K562 (cell line): ENCODE data around the gene VMP1. TPM values are rescaled to one million over a fixed set of nuclear protein-coding genes. Genes with fewer than 3 reads are reported as not detected.

Experiments used
- EP400 ChIP-seq: fragments of 450-650 bp; IDR thresholded peaks from 2 replicates; pipeline ENCODE4 v1.6.1; 2017; ENCODE audit warnings: antibody characterized with exemption, mild to moderate bottlenecking, moderate library complexity
- MXI1 ChIP-seq: IDR thresholded peaks from 2 replicates; pipeline ENCODE4 v1.6.1; 2011; ENCODE audit warnings: low read depth, mild to moderate bottlenecking, improper control_type of control experiment, low read length
- PHTF2 ChIP-seq: fragments of 250-450 bp; sonication (Bioruptor Pico); IDR thresholded peaks from 2 replicates; pipeline ENCODE4 v1.5.0; 2021; ENCODE audit warnings: mild to moderate bottlenecking
- POLR3G ChIP-seq: IDR thresholded peaks from 2 replicates; pipeline ENCODE4 v1.6.1; 2011; ENCODE audit not compliant: insufficient read length, insufficient replicate concordance; ENCODE audit errors: extremely low read depth
- RCOR1 ChIP-seq, 2 experiments: IDR thresholded peaks; 2 replicates each; pipeline ENCODE4 v1.6.1; 2012; ENCODE audit warnings: low read depth in 2 of 2, low read length in 2 of 2, borderline replicate concordance in 1 of 2, improper control_type of control experiment in 1 of 2
- SAFB ChIP-seq: fragments of 200-400 bp; formaldehyde crosslinking; IDR thresholded peaks from 2 replicates; pipeline ENCODE4 v1.6.1; 2017; ENCODE audit warnings: low read depth, low read length, borderline replicate concordance
- SMAD1 ChIP-seq: fragments of 150-350 bp; IDR thresholded peaks from 2 replicates; pipeline ENCODE4 v1.6.1; 2014; ENCODE audit warnings: low read length, low read depth; ENCODE audit not compliant: partially characterized antibody
- SMARCB1 ChIP-seq: IDR thresholded peaks from 2 replicates; pipeline ENCODE4 v1.6.1; 2011; ENCODE audit warnings: improper control_type of control experiment, low read depth; ENCODE audit not compliant: insufficient read length
- STAG1 ChIP-seq: sonication (generic); formaldehyde crosslinking; IDR thresholded peaks from 2 replicates; pipeline ENCODE4 v1.5.0; 2020; ENCODE audit warnings: missing genetic modification reagents, borderline replicate concordance
- ZBTB40 ChIP-seq, 2 experiments: fragments of 450-650 bp in 1 of 2; sonication (generic) in 1 of 2; formaldehyde crosslinking in 1 of 2; IDR thresholded peaks; 2 replicates each; pipeline versions ENCODE4 v1.7.1 to v1.9.0; 2016 to 2022; ENCODE audit warnings: inconsistent platforms in 1 of 2, mild to moderate bottlenecking in 1 of 2, missing genetic modification reagents in 1 of 2
- ZC3H4 ChIP-seq: sonication (generic); formaldehyde crosslinking; IDR thresholded peaks from 2 replicates; pipeline ENCODE4 v1.9.0; 2021; ENCODE audit warnings: missing genetic modification reagents, borderline replicate concordance
- ZNF3 ChIP-seq: fragments of 250-450 bp; sonication (Bioruptor Pico); IDR thresholded peaks from 2 replicates; pipeline ENCODE4 v1.5.0; 2021; ENCODE audit warnings: mild to moderate bottlenecking, moderate library complexity
- ZNF354B ChIP-seq: fragments of 250-450 bp; sonication (Bioruptor Pico); IDR thresholded peaks from 2 replicates; pipeline ENCODE4 v1.4.0; 2020
- ZNF511 ChIP-seq: sonication (generic); formaldehyde crosslinking; IDR thresholded peaks from 2 replicates; pipeline ENCODE4 v1.8.0; 2022; ENCODE audit warnings: mild to moderate bottlenecking, missing genetic modification reagents
- polyA plus RNA-seq, 8 experiments: library from polyadenylated mRNA; depleted of rRNA in 4 of 8; stranded (reverse) in 5 of 8; unstranded in 3 of 8; fragments of >200 nt; fragmentation: Nextera tagmentation in 2 of 8; fragmentation: Illumina TruSeq in 1 of 8; extraction: Ambion mirVana in 2 of 8; extraction: Trizol in 1 of 8; gene quantifications; 2 replicates each; pipeline versions ENCODE4 v1.2.1 to v1.2.3, GENCODE V29; 2011 to 2014; ENCODE audit warnings: inconsistent platforms in 1 of 8, missing spikeins in 1 of 8
- total RNA-seq, 7 experiments: library from RNA; depleted of rRNA in 6 of 7; stranded (reverse); fragments of >200 nt in 6 of 7; fragmentation: Illumina TruSeq in 2 of 7; extraction: Trizol in 2 of 7; gene quantifications; 2 replicates each; pipeline versions ENCODE4 v1.2.1 to v1.2.3, GENCODE V29; 2011 to 2021; ENCODE audit warnings: low replicate concordance in 1 of 7
- TF ChIP-seq, protein P1 (sequence below): fragments of 250-450 bp; sonication (Bioruptor Pico); IDR thresholded peaks from 2 replicates; pipeline ENCODE4 v1.5.0; 2021; ENCODE audit warnings: mild to moderate bottlenecking, borderline replicate concordance

The VMP1 gene
- total and polyA plus RNA-seq, 9 of the 15 experiments (the other 6 are each of a cell fraction or from before 2014, with no cell fraction given): 123 to 304 (median 151) TPM

GRCh38 chr17:59837308-59838051, 130.0 kb downstream of the VMP1 start (continued):
- TF ChIP-seq, protein P1, sequence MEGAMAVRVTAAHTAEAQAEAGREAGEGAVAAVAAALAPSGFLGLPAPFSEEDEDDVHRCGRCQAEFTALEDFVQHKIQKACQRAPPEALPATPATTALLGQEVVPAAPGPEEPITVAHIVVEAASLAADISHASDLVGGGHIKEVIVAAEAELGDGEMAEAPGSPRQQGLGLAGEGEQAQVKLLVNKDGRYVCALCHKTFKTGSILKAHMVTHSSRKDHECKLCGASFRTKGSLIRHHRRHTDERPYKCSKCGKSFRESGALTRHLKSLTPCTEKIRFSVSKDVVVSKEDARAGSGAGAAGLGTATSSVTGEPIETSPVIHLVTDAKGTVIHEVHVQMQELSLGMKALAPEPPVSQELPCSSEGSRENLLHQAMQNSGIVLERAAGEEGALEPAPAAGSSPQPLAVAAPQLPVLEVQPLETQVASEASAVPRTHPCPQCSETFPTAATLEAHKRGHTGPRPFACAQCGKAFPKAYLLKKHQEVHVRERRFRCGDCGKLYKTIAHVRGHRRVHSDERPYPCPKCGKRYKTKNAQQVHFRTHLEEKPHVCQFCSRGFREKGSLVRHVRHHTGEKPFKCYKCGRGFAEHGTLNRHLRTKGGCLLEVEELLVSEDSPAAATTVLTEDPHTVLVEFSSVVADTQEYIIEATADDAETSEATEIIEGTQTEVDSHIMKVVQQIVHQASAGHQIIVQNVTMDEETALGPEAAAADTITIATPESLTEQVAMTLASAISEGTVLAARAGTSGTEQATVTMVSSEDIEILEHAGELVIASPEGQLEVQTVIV (CRISPR knock-in tag): 0 out of 2 replicates have a peak, but pooled peaks have one; percentile 18
- no peak for TF ChIP-seq ZNF511 (CRISPR knock-in tag)
- TF ChIP-seq RCOR1 (IDR thresholded peaks at IDR 0.05; ENCODE audit: borderline replicate concordance in 1 of 2, low read depth in 2 of 2, low read length in 2 of 2): peak; percentile 62 to 76; a peak in 3 of 4 replicates
- no peak for TF ChIP-seq POLR3G
- TF ChIP-seq MXI1: no peak; the same call in 1 of the 2 replicates
- TF ChIP-seq ZNF354B (CRISPR knock-in tag): peak; percentile 83
- peak; percentile 99 for TF ChIP-seq SMAD1
- no peak for TF ChIP-seq SMARCB1
- no peak for TF ChIP-seq SAFB
- TF ChIP-seq ZBTB40 (IDR thresholded peaks at IDR 0.05): peak; percentile 7; the same call in 1 of the 2 replicates
- no peak for TF ChIP-seq ZBTB40 (CRISPR knock-in tag; IDR thresholded peaks at IDR 0.05)
- no peak for TF ChIP-seq PHTF2
- TF ChIP-seq EP400: peak; percentile 74
- TF ChIP-seq STAG1 (CRISPR knock-in tag): no peak
- TF ChIP-seq ZNF3 (CRISPR knock-in tag): 0 out of 2 replicates have a peak, but pooled peaks have one; percentile 9
- TF ChIP-seq ZC3H4 (CRISPR knock-in tag): no peak
